Activated CD4-positive, alpha-beta T cell treated with anti-CD3 and anti-CD28 coated beads, Interleukin-2, amount 50 U/mL, for 16 hours (primary cell): Measurements from ENCODE around the gene MTMR10.

Experiments
- DNase-seq: peaks from one replicate; pipeline ENCODE4 v3.0.0-alpha.2; 2020

Gene MTMR10

DNA sequence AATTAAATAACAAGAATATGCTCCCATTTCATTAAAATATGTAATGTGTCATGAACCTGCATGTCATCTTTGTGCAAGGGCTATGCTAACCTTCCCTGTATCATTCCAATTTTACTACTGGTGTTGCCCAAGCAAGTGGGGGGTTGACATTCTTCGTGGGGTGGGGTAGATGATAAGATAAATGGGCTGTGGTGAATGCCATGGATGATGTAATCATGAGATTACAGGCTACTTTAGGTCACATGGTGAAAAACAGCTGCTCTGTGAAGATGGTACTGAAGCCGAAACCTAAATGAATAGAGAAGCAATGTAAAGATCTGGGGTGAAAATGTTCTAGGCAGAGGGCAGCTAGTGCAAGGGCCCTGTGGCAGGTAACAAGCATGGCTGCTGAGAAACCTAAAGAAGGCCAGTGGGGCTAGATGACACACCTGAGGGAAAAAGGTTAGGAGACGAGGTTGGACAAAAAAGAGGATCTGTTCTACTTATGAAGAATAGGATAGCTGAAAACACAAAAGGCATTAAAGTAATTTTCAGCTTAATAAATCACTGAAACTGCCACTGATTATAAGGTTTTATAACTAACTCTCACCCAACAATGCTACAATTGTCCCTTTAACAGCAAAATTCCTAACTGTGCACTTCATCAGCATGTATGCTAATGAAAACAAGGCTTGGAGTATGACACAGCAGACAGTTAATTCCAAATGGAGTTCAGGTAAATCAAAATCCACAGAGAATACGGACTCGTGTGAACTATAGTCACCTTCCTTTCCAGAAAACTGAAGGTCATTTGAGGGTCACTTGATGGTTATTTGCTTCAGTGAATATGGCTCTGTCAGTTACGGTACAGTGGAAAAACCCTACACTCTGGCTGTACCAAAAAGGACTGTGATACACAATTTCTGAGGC is 35.0 kb downstream of the MTMR10 start:
- no peak for DNase-seq

DNA sequence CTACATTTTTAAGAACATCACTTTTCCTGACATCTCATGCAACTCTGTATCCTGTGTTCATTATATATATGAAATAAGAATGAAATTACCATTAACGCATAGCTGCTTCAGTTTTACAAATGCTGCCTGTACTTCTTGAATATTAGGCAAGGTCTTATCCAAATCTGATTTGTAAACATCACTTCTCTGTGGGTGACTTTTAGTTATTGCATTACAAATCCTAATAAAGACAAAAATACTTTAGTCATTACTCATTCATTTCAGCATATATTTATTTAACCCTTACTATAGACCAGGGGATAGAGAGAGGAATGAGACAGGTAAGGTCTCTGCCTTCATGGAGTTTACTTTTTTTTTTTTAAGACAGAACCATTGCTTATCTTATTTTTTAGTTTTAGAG is 36.8 kb downstream of the MTMR10 start:
- no peak for DNase-seq

DNA sequence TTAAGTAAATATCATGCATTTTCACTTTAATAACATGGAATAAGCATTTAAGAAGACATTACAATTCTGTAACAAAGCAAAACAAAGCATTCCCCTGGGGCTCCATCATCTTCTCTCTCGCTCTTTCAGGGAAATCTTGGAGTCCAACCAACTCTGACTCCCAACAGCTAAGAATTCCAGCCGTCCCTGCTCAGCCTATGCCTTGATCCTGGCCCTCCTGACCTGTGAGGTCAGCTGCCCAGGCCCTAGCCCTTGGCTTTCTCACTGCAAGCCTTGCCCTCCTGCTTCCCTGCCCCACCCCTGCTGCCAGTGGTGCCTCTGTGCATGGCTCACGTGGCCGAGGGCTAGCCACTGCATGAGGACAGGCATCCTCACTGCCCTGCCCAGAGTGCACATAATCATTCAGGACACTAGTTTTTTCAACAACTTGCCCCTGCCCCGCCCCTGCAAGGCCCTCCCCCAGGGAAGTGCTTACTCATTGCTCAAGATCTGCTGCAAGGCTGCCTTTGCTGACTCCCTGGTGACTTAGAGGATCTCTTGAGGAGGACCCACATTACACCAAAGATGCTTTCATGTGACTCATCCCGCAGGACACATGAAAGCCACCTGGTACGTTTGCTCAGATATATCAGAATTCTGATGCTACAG is 37.6 kb downstream of the MTMR10 start:
- DNase-seq: peak; percentile 61

DNA sequence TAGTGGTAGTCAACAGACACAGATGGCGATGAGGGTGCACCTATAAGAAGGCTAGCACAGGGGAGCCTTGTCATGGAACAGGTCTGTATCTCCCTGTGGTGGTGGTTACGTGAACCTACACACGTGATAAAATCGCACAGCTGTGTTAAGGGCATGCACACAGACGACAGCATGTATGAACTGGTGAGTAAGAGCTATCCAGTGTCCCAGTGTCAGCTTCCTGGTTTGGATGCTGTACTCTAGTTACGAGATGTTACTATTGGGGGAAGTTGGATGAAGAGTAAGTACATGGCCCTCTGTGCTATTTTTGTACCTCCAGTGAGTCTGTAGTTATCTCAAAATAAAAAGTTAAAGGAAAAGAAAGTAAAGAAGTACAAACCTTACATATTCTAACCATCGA is 38.2 kb downstream of the MTMR10 start:
- DNase-seq: no peak

DNA sequence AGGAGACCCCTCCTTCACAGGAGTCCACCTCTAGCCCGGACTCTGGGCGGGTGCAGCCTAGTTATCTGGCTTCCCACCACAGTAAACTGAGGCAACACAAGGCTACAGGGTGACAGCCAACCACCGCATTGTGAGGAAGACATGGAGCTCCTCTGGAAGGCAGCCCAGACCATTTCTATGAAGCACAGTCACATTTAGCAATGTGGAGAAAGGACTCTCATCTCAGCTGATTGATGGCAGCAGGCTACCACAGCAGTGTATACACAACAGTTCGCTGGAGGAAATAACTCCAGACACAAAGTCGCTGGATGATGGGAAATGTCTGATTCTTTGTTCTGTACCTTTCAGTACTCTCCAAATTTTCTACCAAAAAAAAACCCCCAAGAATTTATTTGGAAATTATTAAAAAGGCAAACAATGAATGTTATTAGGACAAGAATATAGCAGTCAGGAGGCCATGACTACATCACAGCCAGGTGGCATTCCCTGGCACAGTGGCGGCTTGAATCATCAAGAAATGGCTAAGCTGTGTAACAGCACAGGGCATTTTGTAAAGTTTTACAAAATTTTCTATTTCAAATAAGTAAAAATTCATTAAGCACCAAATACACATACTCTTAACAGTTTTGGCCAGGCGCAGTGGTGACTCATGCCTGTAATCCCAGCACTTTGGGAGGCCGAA is 47.6 kb downstream of the MTMR10 start:
- DNase-seq: no peak

DNA sequence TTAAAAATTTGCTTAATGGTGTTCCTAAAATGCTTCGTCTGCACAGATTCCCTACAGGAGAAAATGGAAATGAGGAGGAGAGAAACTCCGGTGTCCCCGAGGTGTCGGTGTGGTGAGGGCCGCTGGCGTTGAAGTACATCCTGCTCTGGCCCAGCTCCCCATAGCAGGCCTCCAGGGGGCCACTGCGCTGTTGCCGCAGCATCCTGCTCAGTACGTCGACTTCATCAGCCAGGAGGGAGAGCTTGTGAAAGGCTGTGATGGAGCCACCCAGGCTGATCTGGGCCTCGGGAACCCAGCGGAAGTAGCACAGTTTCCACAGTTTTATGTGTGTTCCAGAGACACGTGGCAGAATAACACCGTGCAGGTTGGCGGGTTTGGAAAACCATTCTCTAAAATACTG is 49.9 kb downstream of the MTMR10 start:
- DNase-seq: no peak

DNA sequence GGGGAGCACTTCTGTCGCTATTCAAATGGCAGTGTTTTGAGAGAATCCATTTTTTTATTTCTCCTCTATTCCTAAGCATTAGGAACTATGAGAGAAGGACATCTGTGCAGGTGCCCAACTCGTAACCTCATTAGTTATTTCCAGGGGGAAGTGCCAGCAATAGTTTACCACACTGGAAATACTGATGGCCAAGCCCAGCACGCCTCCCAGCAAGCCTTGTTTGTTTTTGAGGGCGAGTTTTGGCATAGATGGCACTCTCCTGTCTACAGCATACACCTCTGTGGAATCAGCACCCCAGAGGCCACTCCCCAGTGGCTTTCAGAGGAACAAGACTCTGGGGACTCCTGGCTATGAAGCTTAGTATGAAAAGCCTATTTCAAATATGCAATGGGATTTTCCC is 51.1 kb downstream of the MTMR10 start:
- DNase-seq: no peak

DNA sequence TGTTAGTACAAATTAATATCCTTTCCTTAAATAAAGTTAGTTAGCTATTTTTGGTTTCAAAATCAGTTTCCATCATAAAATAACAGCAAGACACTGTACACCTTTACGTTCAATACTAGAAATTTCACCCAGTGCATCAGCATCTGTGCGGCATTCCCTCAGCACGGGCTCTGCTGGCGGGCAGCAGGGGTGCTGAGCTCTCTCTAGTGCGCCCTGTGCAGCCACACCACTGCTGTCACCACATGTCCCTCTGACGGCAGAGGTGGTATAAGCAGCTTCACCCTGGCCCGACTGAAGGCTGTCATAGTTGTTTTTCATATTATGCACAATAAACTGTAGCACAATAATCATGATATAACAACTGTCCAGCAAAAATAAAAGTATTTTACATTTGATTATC is 52.3 kb downstream of the MTMR10 start:
- DNase-seq: no peak

DNA sequence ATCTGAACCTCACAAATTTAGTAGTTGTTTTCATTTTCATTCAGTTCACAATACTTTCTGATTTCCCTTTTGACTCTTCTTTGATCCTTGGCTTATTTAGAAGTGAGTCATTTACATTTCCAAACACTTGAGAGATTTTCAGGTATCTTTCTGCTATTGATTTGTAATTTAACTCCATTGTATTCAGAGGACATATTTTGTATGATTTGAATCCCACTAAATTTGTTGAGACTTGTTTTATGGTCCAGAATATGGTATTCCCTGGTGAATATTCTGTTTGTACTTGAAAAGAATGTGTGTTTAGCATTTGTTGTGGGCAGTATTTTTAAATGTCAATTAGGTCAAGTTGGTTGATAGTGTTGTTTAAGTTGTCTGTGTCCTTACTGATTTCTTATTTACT is 58.1 kb downstream of the MTMR10 start:
- no peak for DNase-seq

DNA sequence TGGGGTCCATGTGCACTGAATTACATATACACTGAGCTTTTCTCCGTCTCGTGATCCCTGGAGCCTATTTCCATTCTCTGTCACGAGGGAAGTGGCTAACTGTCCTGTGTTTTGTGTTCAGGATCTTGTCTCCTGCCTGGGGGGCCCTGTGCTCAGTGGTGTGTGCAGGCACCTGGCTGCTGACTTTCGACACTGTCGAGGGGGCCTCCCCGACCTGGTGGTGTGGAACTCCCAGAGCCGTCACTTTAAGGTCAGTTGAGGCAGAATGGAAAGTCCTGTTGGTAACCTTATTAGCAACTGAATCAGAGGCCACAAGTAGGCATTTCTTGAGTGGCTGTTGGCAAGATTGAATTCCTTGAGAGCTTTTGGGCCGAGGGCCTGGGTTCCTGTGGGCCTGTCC is 61.0 kb downstream of the MTMR10 start:
- no peak for DNase-seq

DNA sequence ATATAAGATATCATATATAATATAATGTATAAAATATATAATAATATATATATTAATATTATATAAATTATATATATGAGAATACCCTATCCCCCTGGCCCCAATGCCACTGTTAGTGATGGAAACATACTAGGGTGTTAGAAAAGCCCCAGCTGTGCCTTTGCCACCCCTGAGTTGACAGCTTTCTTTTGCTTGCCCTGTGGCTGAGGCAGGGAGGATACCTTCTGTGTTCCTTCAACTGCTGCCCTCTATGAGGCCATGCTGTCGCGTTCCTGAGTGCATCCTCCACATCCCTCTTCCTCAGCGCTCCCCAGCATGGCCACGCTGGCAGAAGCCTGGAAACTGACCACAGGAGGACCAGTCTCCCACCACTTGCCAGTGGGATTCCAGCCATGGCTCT is 61.4 kb downstream of the MTMR10 start:
- no peak for DNase-seq

DNA sequence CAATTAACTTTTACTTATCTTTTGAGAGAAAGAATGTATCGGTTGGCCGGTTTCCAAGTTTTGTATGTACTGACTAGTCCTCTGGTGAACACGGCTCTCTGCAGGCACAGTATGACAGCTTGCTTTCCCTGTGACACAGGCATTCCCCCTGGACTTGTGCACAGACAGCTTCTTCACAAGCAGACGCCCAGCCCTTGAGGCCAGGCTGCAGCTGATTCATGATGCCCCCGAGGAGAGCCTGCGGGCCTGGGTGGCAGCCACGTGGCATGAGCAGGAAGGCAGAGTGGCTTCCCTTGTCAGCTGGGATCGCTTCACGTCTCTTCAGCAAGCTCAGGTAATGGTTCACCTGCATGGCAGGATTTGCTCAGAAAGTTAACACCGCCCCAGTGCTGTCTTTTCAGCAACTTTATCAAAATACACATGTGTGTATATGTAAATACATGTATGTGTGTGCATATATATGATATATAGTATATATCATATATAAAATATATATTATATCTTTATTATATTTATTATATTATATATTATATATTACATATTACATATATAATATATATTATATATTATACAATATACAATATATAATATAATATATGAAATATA is 62.3 kb downstream of the MTMR10 start:
- no peak for DNase-seq

DNA sequence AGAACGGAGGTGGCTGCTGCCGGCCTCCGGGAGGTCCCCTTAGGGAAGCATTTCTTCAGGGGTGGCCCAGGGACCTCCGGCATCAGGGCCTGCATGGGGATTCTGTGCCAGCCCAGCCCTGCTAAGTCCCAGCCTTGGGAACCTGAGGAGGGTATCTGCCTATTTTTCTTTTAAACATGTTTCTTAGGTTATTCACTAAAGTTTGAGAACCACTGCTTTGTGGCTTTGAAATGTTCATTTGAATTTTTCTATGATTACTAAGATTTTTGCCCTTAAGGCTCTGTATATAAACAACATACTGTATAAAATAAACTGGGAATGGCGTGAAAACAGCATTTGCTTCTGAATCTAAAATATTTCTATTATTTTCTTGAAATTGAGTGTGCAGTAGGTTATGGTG is 63.4 kb downstream of the MTMR10 start:
- no peak for DNase-seq

DNA sequence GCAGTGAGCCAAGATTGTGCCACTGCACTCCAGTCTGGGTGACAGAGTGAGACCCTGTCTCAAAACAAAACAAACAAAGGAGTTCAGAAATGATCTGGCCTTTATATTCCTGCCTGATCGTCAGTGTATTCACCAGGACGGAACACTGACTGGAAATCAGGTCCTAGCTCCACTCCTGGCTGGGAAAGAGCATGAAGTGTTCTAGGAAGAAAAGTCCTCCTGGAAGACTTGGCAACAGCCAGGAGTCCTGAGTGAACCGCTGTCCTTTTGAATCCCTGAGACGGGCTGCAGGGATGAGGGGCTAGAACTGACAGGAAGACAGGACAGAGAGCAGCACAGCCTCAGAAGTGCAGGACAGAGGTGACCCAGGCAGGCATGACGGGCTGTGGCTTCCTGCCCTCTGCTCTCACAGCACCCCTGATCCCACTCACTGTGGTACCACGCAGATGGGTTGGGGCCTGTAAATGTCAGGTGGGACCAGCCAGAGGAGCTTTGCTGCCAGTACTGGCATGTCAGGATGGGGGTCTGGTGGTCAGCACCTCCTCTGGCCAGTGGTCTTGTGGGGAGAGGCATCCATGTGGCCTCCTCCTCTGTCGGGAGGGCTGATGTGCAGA is 64.2 kb downstream of the MTMR10 start:
- DNase-seq: no peak

DNA sequence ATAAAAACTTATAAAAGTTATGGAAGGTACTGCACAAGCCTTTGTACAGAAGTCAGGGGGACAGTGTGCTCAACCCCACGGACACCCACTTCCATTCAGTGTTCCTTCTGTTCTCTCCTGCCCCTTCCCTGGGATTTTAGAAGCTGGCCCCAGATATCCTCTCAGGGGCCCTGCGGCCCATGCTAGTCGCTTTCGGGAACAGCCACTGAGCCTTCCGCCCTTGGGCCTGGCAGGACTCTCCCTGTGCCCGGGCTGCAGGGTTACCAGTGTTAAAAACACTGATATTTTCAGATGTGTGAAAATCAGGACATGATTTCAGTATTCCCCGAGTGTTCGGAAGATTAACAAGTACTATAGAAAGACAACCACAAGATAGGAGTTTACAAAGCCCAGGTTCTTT is 65.3 kb downstream of the MTMR10 start:
- no peak for DNase-seq

DNA sequence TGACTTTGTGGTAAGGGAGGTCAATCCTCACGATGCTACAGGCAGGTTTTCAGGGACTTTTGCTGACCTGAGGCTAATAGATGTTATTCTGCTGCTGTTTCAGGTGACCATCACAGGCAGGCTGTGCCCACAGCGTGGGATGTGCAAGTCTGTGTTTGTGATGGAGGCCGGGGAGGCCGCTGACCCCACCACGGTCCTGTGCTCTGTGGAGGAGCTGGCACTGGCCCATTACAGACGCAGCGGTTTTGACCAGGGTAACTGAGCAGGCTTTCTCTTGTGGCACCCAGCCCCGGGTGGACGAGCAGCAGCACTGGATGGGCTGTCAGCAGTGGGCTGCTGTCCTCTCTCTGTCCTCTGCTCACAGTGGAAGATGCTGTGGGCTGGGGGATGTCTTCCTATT is 65.7 kb downstream of the MTMR10 start:
- no peak for DNase-seq

DNA sequence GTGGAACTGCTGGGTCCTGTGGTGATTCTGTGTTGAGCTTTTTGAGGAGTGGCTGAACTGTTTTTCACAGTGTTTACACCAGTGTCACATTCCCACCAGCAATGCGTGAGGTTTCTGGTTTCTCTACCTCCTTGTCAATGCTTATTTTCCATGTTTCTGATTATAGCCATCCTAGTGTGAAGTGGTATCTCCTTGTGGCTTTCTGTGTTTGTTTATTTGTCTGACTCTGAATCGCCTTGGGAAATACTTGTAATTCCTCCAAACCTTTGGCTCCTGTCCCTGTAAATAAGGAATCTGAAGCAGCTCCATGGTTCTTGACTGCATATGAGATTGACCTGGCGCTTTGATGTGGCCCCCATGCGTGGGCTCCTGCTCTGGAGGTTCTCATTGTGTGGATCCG is 67.1 kb downstream of the MTMR10 start:
- no peak for DNase-seq

DNA sequence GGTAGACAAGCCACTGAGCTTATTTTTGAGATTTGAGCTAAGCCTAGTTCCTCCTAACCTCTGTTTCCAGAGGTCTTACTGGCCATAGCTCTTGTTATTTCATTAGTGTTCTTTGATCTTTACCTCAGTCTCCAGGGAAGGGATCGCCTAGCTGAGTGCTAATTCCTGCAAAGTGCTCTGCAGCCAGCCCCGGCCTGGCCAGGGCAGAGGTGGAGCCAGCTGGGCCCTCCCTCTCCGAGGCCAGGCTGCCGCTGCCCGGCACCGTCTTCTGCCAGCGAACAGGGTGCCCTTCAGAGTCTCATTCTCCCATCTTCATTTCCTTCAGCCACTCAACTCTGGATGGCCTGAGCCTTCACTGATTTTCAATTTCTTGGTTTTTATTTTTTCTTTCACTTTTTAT is 68.0 kb downstream of the MTMR10 start:
- no peak for DNase-seq

DNA sequence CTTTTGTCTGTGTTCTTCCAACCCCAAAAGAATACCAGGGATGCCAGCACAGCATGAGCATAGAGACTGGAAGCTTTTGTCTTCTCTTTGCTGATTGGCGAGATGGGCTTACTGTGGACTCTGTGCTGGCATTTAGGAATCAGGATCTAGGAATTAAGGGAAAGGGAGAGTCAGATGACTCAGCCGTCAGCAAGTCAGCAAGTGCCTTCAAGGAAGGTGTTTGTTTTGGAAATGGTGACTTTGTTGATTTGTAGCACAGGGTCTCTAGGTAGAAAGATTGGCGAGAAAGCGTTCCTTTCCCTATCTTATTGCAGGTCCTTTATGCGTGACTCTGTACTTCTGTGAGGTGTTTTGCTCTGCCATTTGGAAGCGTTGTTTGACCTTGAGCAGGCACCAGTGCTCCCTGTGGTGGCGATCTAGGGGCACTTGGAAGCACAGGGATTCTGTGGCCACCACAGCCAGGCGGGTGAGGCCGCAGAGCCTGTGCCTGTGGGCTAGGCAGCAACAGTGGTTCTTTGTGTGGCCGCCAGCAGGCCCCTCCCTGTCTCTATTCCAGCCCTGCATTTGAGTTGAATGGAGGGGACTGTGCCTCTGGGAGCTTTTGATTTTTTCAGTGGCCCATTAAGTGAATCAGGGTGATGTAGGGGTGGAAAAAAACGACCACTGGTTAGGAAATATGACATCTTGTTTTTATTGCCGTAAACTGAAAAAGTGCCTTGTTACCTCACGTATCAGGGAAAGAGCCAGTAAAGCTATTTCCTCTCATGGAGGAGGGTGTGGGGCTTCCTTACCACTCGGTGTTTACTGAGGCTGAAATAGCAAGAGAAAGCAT is 68.7 kb downstream of the MTMR10 start:
- no peak for DNase-seq

DNA sequence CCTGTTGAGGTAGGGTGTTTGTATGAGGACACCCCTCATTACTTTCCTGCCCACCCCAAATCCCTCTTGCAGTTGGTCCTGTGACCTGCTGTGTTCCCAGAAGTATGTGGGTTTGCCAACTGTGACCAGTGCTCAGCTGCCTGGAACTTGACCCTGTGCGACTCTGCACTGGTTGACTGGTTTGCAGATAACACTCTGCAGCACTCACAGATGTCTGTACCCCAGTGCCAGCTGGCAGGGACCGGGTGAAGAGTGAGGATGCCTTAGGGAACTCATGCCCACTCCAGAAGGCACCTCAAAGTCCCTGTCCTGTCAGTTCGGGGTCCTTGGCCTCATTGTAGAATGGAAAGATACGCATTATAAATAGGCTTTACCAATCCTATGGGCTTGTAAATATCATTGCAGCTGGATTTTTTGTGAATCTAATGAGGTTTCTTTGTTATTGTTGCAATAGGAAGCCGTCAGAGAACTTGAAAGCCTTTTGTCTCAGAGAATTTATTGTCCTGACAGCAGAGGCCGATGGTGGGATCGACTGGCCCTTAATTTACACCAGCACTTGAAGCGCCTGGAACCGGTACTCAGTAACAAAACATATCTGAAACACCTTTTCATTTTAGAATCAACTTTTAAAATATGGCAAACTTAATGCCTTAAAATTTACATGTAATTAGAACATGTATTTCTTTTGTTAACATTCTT is 69.5 kb downstream of the MTMR10 start:
- no peak for DNase-seq

DNA sequence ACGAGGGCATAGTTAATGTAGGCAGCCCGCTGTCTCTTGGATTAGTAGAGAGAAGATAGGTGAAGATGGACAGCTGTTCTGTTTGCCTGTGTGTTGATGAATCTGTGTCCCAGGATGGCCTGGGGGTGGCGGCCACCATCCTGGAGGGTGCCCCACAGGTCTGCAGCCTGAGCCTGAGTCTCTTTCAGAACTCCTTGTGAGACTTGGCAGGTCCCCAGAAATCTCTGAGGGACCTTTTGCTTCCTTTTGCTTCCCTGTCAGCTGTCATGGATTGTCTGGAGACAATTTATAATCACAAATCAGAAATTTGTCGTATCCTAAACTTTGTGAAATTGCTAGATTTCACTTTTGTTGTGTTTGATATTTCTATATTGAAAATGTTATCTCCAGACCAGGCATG is 70.3 kb downstream of the MTMR10 start:
- DNase-seq: no peak
